Smooth muscle cell (in vitro differentiated cells): ENCODE results near the gene PLD4. TPM values are rescaled to one million over a fixed set of nuclear protein-coding genes. Genes with fewer than 3 reads are reported as not detected.

ENCODE experiments used
- DNase-seq: peaks from one replicate; lab custom pipeline; 2025; ENCODE audit not compliant: unreplicated experiment; lab: John Stamatoyannopoulos, UW
- H2AFZ ChIP-seq: fragments of 200-600 bp; sonication (generic); 2 replicates; pipeline ENCODE4 v1.6.0; 2016; ENCODE audit warnings: antibody characterized with exemption, low read depth, mild to moderate bottlenecking
- H3F3A ChIP-seq: fragments of 200-600 bp; sonication (generic); 2 replicates; pipeline ENCODE4 v1.6.0; 2017; ENCODE audit warnings: antibody characterized with exemption, low read depth
- H3K27ac ChIP-seq: fragments of 200-600 bp; sonication (generic); 2 replicates; pipeline ENCODE4 v1.5.1; 2016; ENCODE audit warnings: low read depth, mild to moderate bottlenecking
- H3K27me3 ChIP-seq: fragments of 200-600 bp; sonication (generic); 2 replicates; pipeline ENCODE4 v1.6.1; 2016; ENCODE audit warnings: low read depth, mild to moderate bottlenecking
- H3K36me3 ChIP-seq: fragments of 200-600 bp; sonication (generic); 2 replicates; pipeline ENCODE4 v1.5.1; 2016; ENCODE audit warnings: low read depth
- H3K4me1 ChIP-seq: fragments of 200-600 bp; sonication (generic); 2 replicates; pipeline ENCODE4 v1.5.1; 2016; ENCODE audit warnings: low read depth
- H3K4me2 ChIP-seq: fragments of 200-600 bp; sonication (generic); 2 replicates; pipeline ENCODE4 v1.6.0; 2016; ENCODE audit warnings: mild to moderate bottlenecking
- H3K4me3 ChIP-seq: fragments of 200-600 bp; sonication (generic); 2 replicates; pipeline ENCODE4 v1.5.1; 2016; ENCODE audit warnings: mild to moderate bottlenecking
- H3K79me2 ChIP-seq: fragments of 200-600 bp; sonication (generic); 2 replicates; pipeline ENCODE4 v1.6.0; 2016; ENCODE audit warnings: low read depth, mild to moderate bottlenecking
- H3K9ac ChIP-seq: fragments of 200-600 bp; sonication (generic); 2 replicates; pipeline ENCODE4 v1.6.0; 2016; ENCODE audit warnings: low read depth
- H3K9me3 ChIP-seq: fragments of 200-600 bp; sonication (generic); replicated peaks from 2 replicates; pipeline ENCODE4 v1.5.1; 2016; ENCODE audit warnings: low read depth
- H4K20me1 ChIP-seq: fragments of 200-600 bp; sonication (generic); 2 replicates; pipeline ENCODE4 v1.6.0; 2016; ENCODE audit warnings: low read depth
- WGBS: methylation state at CpG from one replicate; pipeline ENCODE4 v1.1.7; 2016; ENCODE audit warnings: low lambda C conversion rate; 5-methylcytosine and 5-hydroxymethylcytosine counted together
- polyA plus RNA-seq: library from polyadenylated mRNA; unstranded; fragments of >200 nt; fragmentation: Nextera tagmentation; extraction: Ambion mirVana; gene quantifications from 2 replicates; pipeline ENCODE4 v1.2.1, GENCODE V29; 2016
- total RNA-seq: library from RNA; depleted of rRNA; stranded (reverse); fragments of >200 nt; gene quantifications from 2 replicates; pipeline ENCODE4 v1.2.3, GENCODE V29; 2014
- TF ChIP-seq, protein P1 (sequence below): fragments of 200-600 bp; sonication (generic); IDR thresholded peaks from 2 replicates; pipeline ENCODE4 v1.5.1; 2017; ENCODE audit warnings: borderline replicate concordance, mild to moderate bottlenecking, antibody characterized with exemption; ENCODE audit not compliant: insufficient read depth, poor library complexity, severe bottlenecking

The PLD4 gene
- total and polyA plus RNA-seq, 2 experiments from 2014 or later, result 0.06 to 0.09 TPM

DNA sequence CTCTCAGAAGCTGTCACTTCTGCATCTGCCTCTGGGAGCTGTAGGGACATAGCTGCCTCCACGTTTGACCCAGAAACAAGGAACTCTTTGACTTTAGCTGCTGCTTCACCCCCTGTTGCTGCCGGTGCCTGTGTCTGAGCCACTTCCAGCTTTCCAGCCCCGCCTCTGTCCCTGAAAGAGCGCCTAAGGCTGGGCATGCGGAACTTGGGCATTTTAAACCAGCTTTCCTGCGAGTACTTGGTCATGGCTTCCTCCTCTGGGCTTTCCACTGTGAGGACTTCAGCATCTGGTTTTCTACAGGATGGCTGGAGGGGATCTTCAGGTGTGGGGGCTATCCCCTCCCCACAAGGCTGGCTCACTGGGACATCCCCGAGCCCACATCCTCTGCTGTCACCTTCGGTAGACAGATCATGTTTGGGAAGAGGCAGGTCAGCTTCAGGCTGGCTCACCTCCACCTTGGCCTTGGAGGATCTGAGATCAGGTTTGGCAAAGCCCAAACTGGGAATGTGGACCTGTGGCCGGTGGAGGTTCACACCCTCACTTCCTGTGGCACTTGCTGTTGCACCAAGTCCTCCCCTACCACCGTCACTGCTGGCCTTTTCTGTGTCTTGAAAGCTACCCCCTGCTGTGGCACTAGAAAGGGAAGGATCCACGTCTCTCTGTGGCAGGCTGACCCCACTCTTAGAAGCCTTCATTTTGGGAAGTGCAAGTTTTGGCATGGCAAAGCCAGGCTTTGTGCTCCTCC lies 15.2 kb downstream of the PLD4 start:
- Histone ChIP-seq H3K4me2 (no peak overlapping the region), H3K27me3 (peaks cover 19% of the 10 kb centered on the region), H3K27ac (no peak overlapping the region), H3K79me2 (no peaks in the 10 kb centered on the region), H3K9me3 (no peaks in the 10 kb centered on the region), H3K4me1 (no peaks in the 10 kb centered on the region), H2AFZ (no peak overlapping the region), H4K20me1 (no peaks in the 10 kb centered on the region), H3K9ac (no peak overlapping the region), H3K36me3 (no peaks in the 10 kb centered on the region), H3K4me3 (no peak overlapping the region), H3F3A (no peaks in the 10 kb centered on the region)
- WGBS, result 71% methylated on average over 11 of the region's 11 CpGs
- DNase-seq, result no peak
- TF ChIP-seq, protein P1, sequence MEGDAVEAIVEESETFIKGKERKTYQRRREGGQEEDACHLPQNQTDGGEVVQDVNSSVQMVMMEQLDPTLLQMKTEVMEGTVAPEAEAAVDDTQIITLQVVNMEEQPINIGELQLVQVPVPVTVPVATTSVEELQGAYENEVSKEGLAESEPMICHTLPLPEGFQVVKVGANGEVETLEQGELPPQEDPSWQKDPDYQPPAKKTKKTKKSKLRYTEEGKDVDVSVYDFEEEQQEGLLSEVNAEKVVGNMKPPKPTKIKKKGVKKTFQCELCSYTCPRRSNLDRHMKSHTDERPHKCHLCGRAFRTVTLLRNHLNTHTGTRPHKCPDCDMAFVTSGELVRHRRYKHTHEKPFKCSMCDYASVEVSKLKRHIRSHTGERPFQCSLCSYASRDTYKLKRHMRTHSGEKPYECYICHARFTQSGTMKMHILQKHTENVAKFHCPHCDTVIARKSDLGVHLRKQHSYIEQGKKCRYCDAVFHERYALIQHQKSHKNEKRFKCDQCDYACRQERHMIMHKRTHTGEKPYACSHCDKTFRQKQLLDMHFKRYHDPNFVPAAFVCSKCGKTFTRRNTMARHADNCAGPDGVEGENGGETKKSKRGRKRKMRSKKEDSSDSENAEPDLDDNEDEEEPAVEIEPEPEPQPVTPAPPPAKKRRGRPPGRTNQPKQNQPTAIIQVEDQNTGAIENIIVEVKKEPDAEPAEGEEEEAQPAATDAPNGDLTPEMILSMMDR, result no peak

DNA sequence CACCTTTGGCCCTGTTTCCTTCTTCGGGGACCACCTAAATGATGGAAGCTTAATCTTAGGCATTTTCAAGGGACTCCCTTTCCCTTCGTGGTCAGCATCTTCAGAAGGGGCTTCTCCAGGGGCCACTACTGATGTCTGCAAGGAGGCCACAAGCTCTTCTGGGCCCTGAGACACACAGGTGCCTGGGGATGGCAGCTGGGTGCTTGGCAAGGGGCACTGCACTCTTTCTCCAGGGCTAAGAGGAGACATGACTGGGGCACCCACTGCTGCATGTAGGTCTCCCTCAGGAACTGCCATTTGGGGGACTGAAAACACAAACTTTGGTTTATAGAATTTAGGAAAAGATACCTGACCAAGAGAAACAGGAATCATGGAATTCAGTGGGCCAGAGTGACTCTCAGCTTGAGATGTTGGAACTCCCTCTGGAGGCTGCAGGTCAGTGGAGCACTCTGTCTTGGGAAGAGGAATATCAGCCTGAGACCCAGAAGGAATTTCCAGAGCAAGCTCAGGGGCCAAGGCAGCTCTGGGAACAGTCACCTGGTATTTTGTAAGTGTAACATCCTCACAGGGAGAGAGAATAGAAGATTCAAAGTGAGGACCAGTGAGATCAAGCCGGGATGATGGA lies 16.0 kb downstream of the PLD4 start:
- Histone ChIP-seq H3K36me3 (no peaks in the 10 kb centered on the region), H3K27ac (no peak overlapping the region), H3K4me1 (no peaks in the 10 kb centered on the region), H4K20me1 (no peaks in the 10 kb centered on the region), H3K9ac (no peak overlapping the region), H3K27me3 (peaks cover 14% of the 10 kb centered on the region), H3K9me3 (no peaks in the 10 kb centered on the region), H3K4me2 (no peak overlapping the region), H3F3A (no peaks in the 10 kb centered on the region), H2AFZ (no peak overlapping the region), H3K4me3 (no peak overlapping the region), H3K79me2 (no peaks in the 10 kb centered on the region)
- TF ChIP-seq, protein P1, result no peak
- no peak for DNase-seq
- 83% methylated on average over 3 of the region's 3 CpGs for WGBS

DNA sequence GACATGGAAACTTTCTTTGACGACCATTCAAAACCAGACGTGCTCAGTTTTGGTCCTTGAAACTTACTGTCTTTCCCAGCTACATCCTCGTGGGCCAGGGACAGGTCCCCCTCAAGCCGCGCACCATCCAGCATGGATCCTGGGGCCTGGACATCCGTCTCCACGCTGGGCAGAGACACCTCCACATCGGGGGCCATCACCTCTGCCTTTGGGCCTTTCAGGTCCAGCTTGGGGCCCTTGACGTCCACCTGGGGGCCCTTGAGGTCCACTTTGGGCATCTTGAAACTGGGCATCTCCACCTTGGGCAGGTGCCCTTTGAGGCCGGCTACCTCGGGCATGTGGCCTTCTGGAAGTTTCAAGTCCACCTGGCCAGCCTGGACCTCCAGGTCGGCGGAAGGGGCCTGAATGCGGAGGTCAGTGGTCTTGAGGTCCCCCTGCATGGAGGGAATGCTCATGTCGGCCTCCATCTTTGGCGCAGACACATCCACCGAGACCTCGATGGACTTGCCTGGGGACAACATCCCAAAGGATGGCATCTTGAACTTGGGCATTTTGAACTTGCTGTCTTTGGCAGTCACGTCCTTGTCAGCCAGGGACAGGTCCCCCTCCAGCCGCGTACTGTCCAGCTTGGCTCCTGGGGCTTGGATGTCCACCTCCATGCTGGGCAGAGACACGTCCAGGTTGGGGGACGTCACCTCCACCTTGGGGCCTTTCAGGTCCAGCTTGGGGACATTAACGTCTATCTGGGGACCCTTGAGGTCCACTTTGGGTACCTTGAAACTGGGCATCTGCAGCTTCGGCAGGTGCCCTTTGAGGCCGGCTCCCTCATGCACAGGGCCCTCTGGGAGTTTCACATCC lies 17.1 kb downstream of the PLD4 start:
- Histone ChIP-seq H3K27me3 (peaks cover 12% of the 10 kb centered on the region), H3K9me3 (no peaks in the 10 kb centered on the region), H3K36me3 (no peaks in the 10 kb centered on the region), H3K4me1 (no peaks in the 10 kb centered on the region), H3F3A (no peaks in the 10 kb centered on the region), H3K4me3 (no peak overlapping the region), H3K9ac (no peak overlapping the region), H3K4me2 (no peak overlapping the region), H3K27ac (no peak overlapping the region), H3K79me2 (no peaks in the 10 kb centered on the region), H2AFZ (no peak overlapping the region), H4K20me1 (no peaks in the 10 kb centered on the region)
- 95% methylated on average over 26 of the region's 26 CpGs for WGBS
- TF ChIP-seq, protein P1, result no peak
- no peak for DNase-seq
